AG04449 (cell line): ENCODE measurements around the gene WDR54.
"Not testable (repeated sequence)": the region's sequence is repeated elsewhere in the genome, so short reads cannot be mapped to it uniquely, and the experiment has no call there.

Experiments used
- CTCF ChIA-PET: fragments of 350-600 bp; formaldehyde crosslinking; extraction: SDS; loops from one replicate; lab custom pipeline; 2021; ENCODE audit warnings: antibody characterized with exemption; lab: Yijun Ruan, JAX
- POLR2A ChIA-PET: fragments of 400-600, 350-600 bp; formaldehyde crosslinking; extraction: SDS; loops from one replicate; lab custom pipeline; 2020; ENCODE audit warnings: antibody characterized with exemption, inconsistent platforms; lab: Yijun Ruan, JAX
- DNase-seq: peaks from one replicate; pipeline ENCODE4 v3.0.0-alpha.2; 2010; ENCODE audit warnings: low read depth, low spot score
- H3K4me3 ChIP-seq: 2 replicates; pipeline ENCODE4 v1.5.1; 2011; ENCODE audit warnings: low read depth, mild to moderate bottlenecking, control low read depth, low read length
- CTCF ChIP-seq: IDR thresholded peaks from one replicate; pipeline ENCODE4 v1.5.1; 2011; ENCODE audit warnings: mild to moderate bottlenecking, moderate library complexity, low read length, control low read depth, inconsistent platforms; ENCODE audit not compliant: insufficient read depth; ENCODE audit errors: missing control alignments

The WDR54 gene

DNA sequence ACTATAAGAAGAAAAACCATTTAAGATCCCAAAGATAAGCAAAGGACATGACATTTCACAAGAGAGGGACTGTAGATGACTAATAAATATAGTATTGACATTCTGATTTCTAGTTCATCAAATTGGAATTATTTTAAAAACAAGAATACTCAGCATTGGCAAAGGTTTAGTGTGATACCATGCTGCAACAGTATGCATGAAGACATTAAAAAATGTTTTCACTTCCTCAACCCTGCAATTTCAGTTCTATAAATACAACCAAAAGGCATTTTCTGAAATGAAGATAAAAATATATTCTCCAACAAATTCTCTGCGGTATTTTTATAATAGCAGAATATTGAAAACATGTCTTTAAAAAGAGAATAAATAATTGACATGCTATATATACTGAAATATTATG, 2.2 kb upstream of the WDR54 start:
- POLR2A ChIA-PET = no interaction called here

DNA sequence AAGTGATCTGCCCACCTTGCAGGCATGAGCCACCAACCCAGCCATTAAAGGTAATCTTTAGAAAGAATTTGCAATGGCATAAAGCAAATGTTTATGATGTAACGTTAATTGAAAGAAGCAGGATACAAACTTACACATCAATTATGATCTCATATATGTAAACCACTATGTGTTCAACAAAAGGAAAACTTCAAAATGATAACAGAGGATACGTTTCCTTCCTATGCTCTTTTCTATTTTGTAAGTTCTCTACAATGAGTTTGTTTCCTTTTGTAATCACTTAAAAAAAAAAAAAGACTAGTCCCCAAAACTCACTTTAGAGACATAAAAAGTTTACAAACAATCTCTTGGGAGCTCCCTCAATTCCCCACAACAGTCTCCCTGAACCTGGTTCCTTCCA, 1.5 kb upstream of the WDR54 start:
- DNase-seq = no peak
- CTCF ChIA-PET = interaction anchor here (3.1 kb wide), 1 partner anchor 28 kb away, joined by 14 read pairs; no protein-coding TSS in a partner anchor
- no peak overlapping the region for H3K4me3 ChIP-seq
- POLR2A ChIA-PET = no interaction called here
- TF ChIP-seq CTCF = no peak

More for the DNA sequence above, 2.2 kb upstream of the WDR54 start:
- no peak for DNase-seq
- CTCF ChIA-PET = interaction anchor here (1.2 to 3.1 kb wide), 2 partner anchors 27 to 28 kb away, joined by 3 to 14 read pairs; no protein-coding TSS in a partner anchor
- TF ChIP-seq CTCF = no peak
- no peak overlapping the region for H3K4me3 ChIP-seq

GRCh38 chr2:74420443-74421103, 957 bp upstream of the WDR54 start:
- not testable (repeated sequence) for DNase-seq, H3K4me3 ChIP-seq
- POLR2A ChIA-PET = interaction anchor here (0.7 kb wide), 1 partner anchor 12 kb away, joined by 3 read pairs; no protein-coding TSS in a partner anchor
- CTCF ChIA-PET = interaction anchor here (0.8 to 3.1 kb wide), 5 partner anchors 8 to 86 kb away, joined by 3 to 14 read pairs (median 3); no protein-coding TSS in a partner anchor

GRCh38 chr2:74423231-74424095, 1.9 kb downstream of the WDR54 start:
- no peak overlapping the region for H3K4me3 ChIP-seq
- no peak for DNase-seq
- no peak for TF ChIP-seq CTCF
- ChIA-PET CTCF (interaction anchor here (1.7 kb wide), 1 partner anchor 16 kb away, joined by 7 read pairs; no protein-coding TSS in a partner anchor), POLR2A (interaction anchor here (0.6 to 1.1 kb wide), 2 partner anchors 35 to 48 kb away, joined by 3 to 4 read pairs; partner anchors contain the start of gene WBP1)

DNA sequence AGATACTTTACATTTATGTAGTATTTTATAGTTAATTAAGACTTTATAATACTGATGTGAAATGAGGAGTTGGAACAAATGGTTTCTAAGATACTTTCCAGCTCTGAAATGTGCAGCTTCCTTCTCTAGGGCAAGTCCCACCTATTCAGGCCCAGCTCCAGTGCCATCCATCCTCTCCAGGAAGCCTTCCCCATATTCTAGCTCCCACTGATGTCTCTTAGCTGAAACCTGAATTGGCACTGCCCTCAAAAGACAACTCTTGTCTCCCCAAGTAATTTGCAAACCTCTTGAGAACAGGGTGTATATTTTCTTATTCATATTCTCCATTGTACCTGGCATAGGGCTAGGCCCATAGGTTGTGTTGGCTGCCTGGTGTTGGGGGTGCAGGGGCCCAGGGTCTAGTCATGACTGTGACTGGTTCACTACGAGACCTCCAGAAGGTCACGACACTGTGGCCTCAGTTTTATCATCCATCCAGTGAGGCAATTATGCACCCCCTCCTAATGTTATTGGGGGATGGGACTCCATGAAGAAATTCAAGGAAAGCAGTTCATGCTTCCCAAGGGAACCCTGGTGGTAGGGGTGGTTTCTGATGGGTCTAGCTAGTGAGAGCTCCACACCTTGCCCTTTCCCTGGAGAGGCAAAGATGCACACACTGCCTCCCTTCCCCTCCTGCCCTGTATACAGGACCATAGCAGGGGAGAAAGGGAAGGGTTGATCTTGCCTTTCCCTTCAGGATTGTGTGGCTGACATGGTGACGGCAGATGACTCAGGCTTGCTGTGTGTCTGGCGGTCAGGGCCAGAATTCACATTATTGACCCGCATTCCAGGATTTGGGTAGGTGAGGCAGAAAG, 2.8 kb downstream of the WDR54 start:
- no peak overlapping the region for H3K4me3 ChIP-seq
- POLR2A ChIA-PET = interaction anchor here (0.6 kb wide), 1 partner anchor 47 kb away, joined by 4 read pairs; no protein-coding TSS in a partner anchor
- no peak for DNase-seq
- CTCF ChIA-PET = interaction anchor here (1.7 kb wide), 1 partner anchor 15 kb away, joined by 7 read pairs; no protein-coding TSS in a partner anchor
- no peak for TF ChIP-seq CTCF

DNA sequence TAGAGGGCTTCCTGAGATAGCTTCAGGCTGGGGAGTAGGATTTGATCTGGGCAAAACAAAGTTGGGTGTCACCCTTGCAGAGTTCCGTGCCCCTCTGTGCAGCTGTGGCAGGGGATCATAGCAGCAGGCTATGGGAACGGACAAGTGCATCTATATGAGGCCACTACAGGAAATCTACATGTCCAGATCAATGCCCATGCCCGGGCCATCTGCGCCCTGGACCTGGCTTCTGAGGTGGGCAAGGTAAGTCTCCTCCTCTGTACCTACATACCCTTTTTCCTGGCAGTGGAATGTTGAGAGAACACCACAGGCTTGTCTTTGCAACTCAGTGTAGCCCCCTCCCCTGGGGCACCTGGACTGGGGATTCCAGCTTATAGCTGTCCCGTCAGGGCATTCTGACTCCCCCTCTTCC, 3.5 kb downstream of the WDR54 start:
- TF ChIP-seq CTCF = no peak
- H3K4me3 ChIP-seq = no peak overlapping the region
- POLR2A ChIA-PET = no interaction called here
- no peak for DNase-seq
- CTCF ChIA-PET = interaction anchor here (1.7 kb wide), 1 partner anchor 15 kb away, joined by 7 read pairs; no protein-coding TSS in a partner anchor
